SU-DHL-6 (cell line): ENCODE data around the gene ATRIP.

ENCODE experiments used
- CTCF ChIP-seq: fragments of 200-600 bp; sonication (generic); IDR thresholded peaks from one replicate; pipeline ENCODE4 v1.5.1; 2017; ENCODE audit warnings: antibody characterized with exemption, mild to moderate bottlenecking, low read length, moderate library complexity; ENCODE audit not compliant: insufficient read depth, poor library complexity, severe bottlenecking
- EZH2phosphoT487 ChIP-seq: fragments of 200-600 bp; sonication (generic), shearing (Covaris generic); conservative IDR thresholded peaks from 2 replicates; pipeline ENCODE4 v1.6.1; 2018; ENCODE audit warnings: mild to moderate bottlenecking, antibody characterized with exemption, low read length, moderate library complexity, mixed read lengths

GRCh38 chr3:48414376-48415250 lies 31.9 kb upstream of the ATRIP start:
- TF ChIP-seq CTCF: no peak
- TF ChIP-seq EZH2phosphoT487: no peak
